Ectodermal cell (in vitro differentiated cells): ENCODE results near the gene SMR3A. TPM values are rescaled to one million over a fixed set of nuclear protein-coding genes. Genes with fewer than 3 reads are reported as not detected.

Experiments used
- H3K27ac ChIP-seq: 2 replicates; pipeline ENCODE4 v1.7.0; 2013; ENCODE audit warnings: mild to moderate bottlenecking, low read depth, low read length; ENCODE audit not compliant: insufficient read depth, poor library complexity, severe bottlenecking
- H3K27me3 ChIP-seq: 2 replicates; pipeline ENCODE4 v1.7.0; 2013; ENCODE audit warnings: mild to moderate bottlenecking, low read length; ENCODE audit not compliant: insufficient read depth, control insufficient read depth, poor library complexity, severe bottlenecking
- H3K36me3 ChIP-seq: one replicate; pipeline ENCODE4 v1.7.0; 2013; ENCODE audit warnings: low read length; ENCODE audit not compliant: control insufficient read depth, insufficient read depth
- H3K4me1 ChIP-seq: one replicate; pipeline ENCODE4 v1.7.0; 2013; ENCODE audit warnings: low read length; ENCODE audit not compliant: control insufficient read depth, insufficient read depth
- H3K4me3 ChIP-seq: 2 replicates; pipeline ENCODE4 v1.7.0; 2013; ENCODE audit warnings: low read depth, low read length, control low read depth; ENCODE audit not compliant: insufficient read depth
- H3K9me3 ChIP-seq: 2 replicates; pipeline ENCODE4 v1.7.0; 2013; ENCODE audit warnings: mild to moderate bottlenecking, low read length, moderate library complexity; ENCODE audit not compliant: control insufficient read depth
- WGBS, 2 experiments: methylation state at CpG; one replicate each; pipeline ENCODE4 v1.1.7; 2013; ENCODE audit warnings: missing lambda C conversion rate in 2 of 2; 5-methylcytosine and 5-hydroxymethylcytosine counted together
- polyA plus RNA-seq, 4 experiments: library from polyadenylated mRNA; stranded (reverse); fragments of 50-300 nt; gene quantifications; one replicate each; pipeline ENCODE4 v1.2.3, GENCODE V29; 2013

SMR3A gene
- not detected for polyA plus RNA-seq (2013, experiment 1 of 4)
- not detected for polyA plus RNA-seq (2013, experiment 2 of 4)
- not detected for polyA plus RNA-seq (2013, experiment 3 of 4)
- polyA plus RNA-seq (2013, experiment 4 of 4): not detected

DNA sequence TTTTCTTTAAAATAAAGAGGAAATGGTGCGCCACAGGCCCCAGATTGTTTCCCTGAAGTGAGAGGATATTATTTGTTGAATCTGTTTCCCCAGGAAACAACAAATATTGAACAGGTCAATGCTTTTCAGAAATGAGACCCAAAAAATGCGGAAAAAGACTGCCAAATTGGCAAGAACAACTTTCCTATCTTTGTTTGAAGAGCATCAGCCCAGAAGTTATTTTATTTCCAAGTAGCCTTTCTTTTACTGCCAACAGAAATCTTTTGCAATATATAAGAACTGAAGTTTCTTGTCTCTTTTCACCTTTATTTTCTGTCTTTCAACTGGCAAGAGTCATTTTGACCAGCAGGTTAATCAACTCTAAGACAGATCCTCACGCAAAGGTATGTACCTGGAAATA lies at the start of gene SMR3A:
Gene SMR3A (plus strand): TSS at position 301 of the 400 bp plus-strand sequence. CDS start 1,356 bp downstream, outside the sequence.
- Histone ChIP-seq H3K4me1 (no peaks in the 10 kb centered on the region), H3K9me3 (no peaks in the 10 kb centered on the region), H3K36me3 (no peaks in the 10 kb centered on the region), H3K4me3 (no peak within 1 kb of the TSS), H3K27me3 (no peaks in the 10 kb centered on the region), H3K27ac (no peak within 1 kb of the TSS)
- whole genome bisulfite sequencing, 2 experiments: 93 to 98% methylated on average over 3 of the region's 3 CpGs

DNA sequence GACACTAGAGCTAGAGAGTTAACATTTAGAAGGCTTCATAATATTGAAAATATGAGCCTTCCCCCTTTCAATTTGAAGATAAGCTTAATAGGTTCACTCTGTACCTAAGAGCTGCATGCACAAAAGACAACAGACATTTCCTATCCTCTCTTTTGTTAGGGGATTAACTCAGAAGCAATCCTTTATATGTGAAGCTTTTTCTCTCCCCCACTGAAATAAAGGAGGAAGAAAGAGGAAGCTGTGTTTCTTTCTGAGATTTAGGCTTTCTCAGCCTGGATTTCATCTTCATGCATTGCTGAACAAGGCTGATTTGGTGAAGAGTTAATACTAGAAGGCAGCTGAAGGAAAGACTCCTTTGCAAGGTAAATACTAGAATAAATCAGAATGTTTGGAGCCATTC lies 46.8 kb upstream of the SMR3A start:
- Histone ChIP-seq H3K27ac (peak overlapping the region; percentile 64), H3K27me3 (no peaks in the 10 kb centered on the region), H3K36me3 (no peaks in the 10 kb centered on the region), H3K4me3 (no peak overlapping the region), H3K4me1 (peaks cover 7% of the 10 kb centered on the region), H3K9me3 (no peaks in the 10 kb centered on the region)

DNA sequence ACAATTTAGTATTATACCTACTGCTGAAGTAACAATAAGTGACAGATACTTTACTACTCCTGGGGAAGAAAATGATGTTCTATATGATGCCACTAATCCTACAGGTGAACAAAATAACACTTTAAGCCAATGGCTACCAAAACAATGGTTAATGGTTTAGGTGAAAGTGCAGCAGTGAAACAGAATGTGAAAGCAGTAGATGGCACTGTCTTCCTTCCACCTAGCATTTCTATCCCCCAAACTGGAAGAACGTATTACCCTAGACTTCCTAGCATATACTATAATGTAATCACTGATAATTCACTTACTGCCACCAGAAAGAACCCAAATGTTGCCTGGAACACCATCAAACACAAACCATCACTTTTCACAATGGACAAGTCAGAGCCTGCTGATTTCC lies 44.6 kb upstream of the SMR3A start:
- 78 to 79% methylated on average over 1 of the region's 1 CpG for WGBS, 2 experiments
- H3K27me3 ChIP-seq: no peaks in the 10 kb centered on the region
- H3K36me3 ChIP-seq: no peaks in the 10 kb centered on the region
- peaks cover 7% of the 10 kb centered on the region for H3K4me1 ChIP-seq
- no peak overlapping the region for H3K4me3 ChIP-seq
- H3K27ac ChIP-seq: no peak overlapping the region
- H3K9me3 ChIP-seq: no peaks in the 10 kb centered on the region

DNA sequence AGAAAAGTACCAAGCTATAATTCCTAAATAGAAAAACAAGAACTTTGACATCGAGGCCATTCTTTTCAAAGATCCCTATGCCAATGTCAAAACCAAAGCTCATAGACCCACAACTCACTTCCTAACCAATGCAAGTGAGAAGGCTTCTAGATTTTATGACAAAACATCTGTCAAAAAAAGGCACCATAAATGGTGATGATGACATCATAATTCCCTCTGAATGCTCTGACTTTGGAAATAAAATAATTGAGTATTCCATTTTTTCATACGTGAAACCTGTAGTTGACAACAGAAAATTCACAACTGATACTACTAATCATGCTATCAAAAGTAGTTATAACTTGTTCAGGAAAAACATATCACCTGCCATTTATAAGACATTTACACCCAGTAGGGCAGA lies 34.5 kb upstream of the SMR3A start:
- Histone ChIP-seq H3K27me3 (no peaks in the 10 kb centered on the region), H3K36me3 (no peaks in the 10 kb centered on the region), H3K9me3 (no peaks in the 10 kb centered on the region), H3K4me1 (no peaks in the 10 kb centered on the region), H3K4me3 (no peak overlapping the region), H3K27ac (no peak overlapping the region)
- 93 to 95% methylated on average over 1 to 2 of the region's 2 CpGs for WGBS, 2 experiments

DNA sequence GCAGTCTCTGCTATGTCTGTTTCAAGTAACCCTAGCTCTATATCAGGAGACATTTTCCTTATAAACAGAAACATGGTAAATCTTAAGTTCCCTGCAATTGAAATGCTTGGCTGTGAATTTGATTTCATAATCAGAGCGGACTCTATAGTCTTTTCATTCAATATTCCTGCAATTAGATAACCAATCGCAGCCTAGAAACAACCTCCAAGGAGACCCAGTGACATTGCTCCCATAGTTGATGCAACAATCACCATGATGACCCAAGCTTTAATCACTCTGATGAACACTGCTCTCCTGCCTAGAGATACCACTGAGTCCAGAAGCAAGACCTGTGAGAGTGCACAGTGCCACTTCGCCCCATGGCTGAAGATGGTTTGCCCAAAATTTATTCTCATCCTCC lies 25.9 kb upstream of the SMR3A start, which contains the start of gene CABS1:
Gene CABS1 (plus strand): TSS at position 301 of the 400 bp plus-strand sequence. CDS start 59 bp downstream, at position 360.
- Histone ChIP-seq H3K27ac (no peak within 1 kb of the TSS), H3K4me1 (no peaks in the 10 kb centered on the region), H3K27me3 (no peaks in the 10 kb centered on the region), H3K36me3 (no peaks in the 10 kb centered on the region), H3K9me3 (no peaks in the 10 kb centered on the region), H3K4me3 (no peak within 1 kb of the TSS)
- WGBS, 2 experiments: 87 to 96% methylated on average over 3 of the region's 3 CpGs

DNA sequence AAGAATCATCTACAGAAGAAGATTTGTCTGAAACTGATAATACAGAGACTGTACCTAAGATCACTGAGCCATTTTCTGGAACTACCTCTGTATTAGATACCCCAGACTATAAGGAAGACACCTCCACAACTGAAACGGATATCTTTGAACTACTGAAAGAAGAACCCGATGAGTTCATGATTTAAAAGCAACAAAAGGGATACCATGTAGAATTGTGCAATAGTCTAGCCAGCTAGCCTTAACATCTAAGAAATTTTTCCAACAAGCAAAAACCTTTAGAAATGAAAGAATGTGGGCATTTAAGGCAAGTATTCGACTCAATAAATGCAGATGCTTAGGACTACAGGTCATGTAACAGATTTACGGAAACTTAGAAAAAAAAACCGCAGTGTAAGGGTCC lies 24.5 kb upstream of the SMR3A start:
- Histone ChIP-seq H3K4me1 (no peaks in the 10 kb centered on the region), H3K27ac (no peak overlapping the region), H3K36me3 (no peaks in the 10 kb centered on the region), H3K9me3 (no peaks in the 10 kb centered on the region), H3K27me3 (no peaks in the 10 kb centered on the region), H3K4me3 (no peak overlapping the region)
- WGBS, 2 experiments: 93 to 96% methylated on average over 5 of the region's 5 CpGs

DNA sequence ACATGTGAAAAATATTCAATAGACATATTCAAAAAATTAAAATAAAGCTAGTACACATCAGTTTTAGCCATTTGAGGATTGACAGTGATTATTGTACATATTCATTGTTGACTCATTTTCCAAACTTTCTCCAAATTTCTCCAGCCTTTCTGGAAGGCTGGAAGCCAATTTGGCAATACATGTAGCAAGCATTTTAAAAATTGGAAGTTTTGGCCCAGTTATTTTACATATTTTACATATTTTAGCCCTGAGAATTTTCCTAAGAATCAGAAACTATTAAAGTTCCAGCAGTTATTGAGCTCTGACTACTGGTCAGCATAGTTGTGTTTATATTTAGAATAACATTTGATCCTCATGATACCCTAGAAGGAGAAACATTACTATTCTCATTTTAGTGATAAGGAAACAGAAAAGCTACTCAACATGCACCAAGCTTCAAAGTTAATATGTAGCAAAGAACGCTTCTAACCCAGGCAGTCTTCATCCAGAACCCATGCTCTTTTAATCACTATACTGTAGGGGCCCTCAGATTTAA lies 22.6 kb upstream of the SMR3A start:
- Histone ChIP-seq H3K36me3 (no peaks in the 10 kb centered on the region), H3K9me3 (no peaks in the 10 kb centered on the region), H3K27ac (no peak overlapping the region), H3K4me3 (no peak overlapping the region), H3K27me3 (no peaks in the 10 kb centered on the region), H3K4me1 (no peaks in the 10 kb centered on the region)
- 94% methylated on average over 1 of the region's 1 CpG; no CpG with 5 or more reads in 1 of the 2 experiments for WGBS, 2 experiments

DNA sequence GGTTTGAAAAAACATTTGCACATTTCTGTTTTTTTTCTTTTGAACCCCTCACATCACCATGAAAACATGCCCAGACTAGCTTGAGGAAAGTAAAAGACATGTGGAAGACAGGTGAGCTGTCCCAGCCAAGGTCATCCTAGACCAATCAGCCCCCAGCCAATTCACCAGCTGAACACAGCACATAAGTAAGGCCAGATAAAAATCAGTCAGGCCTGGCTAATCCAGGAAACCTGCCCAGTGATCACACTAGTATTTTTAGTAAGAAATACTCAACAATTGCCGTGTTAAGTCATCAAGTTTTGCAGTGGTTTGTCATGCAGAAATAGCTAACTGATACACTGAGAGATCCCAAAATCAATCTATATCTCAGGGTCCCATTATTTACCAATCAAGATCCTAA lies 4.4 kb upstream of the SMR3A start:
- Histone ChIP-seq H3K27ac (no peak overlapping the region), H3K9me3 (no peaks in the 10 kb centered on the region), H3K36me3 (no peaks in the 10 kb centered on the region), H3K27me3 (no peaks in the 10 kb centered on the region), H3K4me3 (no peak overlapping the region), H3K4me1 (no peaks in the 10 kb centered on the region)
- 94 to 100% methylated on average over 1 of the region's 1 CpG for WGBS, 2 experiments

DNA sequence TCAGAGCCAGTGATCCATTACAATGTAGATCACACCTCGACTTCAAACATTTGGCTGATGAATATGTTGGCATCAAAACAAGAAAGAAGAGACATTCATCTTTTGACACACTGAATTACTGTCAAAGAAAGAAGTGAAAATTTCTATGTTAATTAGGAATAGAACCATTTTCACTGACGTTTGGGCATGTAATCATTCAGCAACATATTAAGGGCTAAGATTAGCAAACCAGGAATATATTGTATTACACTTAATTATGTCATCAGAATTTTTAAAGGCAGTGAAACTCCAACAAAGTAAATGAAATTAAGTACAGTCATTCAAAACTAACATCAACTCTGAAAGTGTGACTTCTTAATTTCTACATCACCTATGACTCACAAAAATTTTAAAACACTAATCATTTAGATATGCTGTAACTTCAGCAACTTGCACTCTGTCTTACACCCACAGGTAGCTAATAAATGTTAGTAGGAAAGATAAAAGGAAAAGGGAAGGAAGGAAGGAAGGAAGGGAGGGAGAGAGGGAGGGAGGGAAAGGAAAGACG lies 1.4 kb upstream of the SMR3A start:
- Histone ChIP-seq H3K4me1 (no peaks in the 10 kb centered on the region), H3K4me3 (no peak overlapping the region), H3K27ac (no peak overlapping the region), H3K36me3 (no peaks in the 10 kb centered on the region), H3K9me3 (no peaks in the 10 kb centered on the region), H3K27me3 (no peaks in the 10 kb centered on the region)
- WGBS, 2 experiments: 89% methylated on average over 1 of the region's 3 CpGs; no CpG with 5 or more reads in 1 of the 2 experiments

DNA sequence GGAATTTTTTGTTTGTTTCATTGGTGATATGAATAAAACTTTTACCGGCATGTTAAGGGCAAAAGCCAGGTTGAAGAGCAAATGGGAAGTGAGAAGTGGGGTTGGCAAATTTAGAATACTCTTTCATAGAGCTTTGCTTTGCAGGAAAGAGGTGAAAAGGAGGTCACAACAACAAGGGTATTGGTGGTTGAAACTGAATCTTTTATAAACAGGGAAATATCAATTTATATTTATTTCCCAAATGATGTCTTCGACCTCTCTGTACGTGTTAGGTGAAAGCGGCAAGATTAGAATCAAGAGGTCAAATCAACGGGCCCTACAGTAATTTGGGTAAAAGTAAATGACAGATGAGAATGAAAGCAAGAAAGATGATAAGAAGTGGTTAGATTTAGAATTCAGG lies 3.4 kb downstream of the SMR3A start:
- H3K4me1 ChIP-seq: no peaks in the 10 kb centered on the region
- no peaks in the 10 kb centered on the region for H3K27me3 ChIP-seq
- no peaks in the 10 kb centered on the region for H3K36me3 ChIP-seq
- H3K9me3 ChIP-seq: no peaks in the 10 kb centered on the region
- WGBS, 2 experiments: 95 to 97% methylated on average over 5 of the region's 5 CpGs
- no peak overlapping the region for H3K4me3 ChIP-seq
- H3K27ac ChIP-seq: no peak overlapping the region
